ENCODE data around the gene KRTAP10-6. TPM values are rescaled to one million over a fixed set of nuclear protein-coding genes. Genes with fewer than 3 reads are reported as not detected.
A peak's percentile ranks its signal among the peaks of the same experiment; 100 is the strongest.
"Not testable (repeated sequence)": the region's sequence is repeated elsewhere in the genome, so short reads cannot be mapped to it uniquely, and the experiment has no call there.

Gene KRTAP10-6
- total RNA-seq, 4 donors from 2014 or later, result not detected

- TF ChIP-seq CTCF (IDR thresholded peaks at IDR 0.05) (no peak), EP300 (IDR thresholded peaks at IDR 0.05) (no peak), POLR2A (IDR thresholded peaks at IDR 0.05; ENCODE audit: low read depth) (no peak), POLR2AphosphoS5 (IDR thresholded peaks at IDR 0.05) (no peak)
- intact Hi-C loops (cut with DNase I), result no loop called here
- DNase-seq (ENCODE audit: extremely low spot score), result peak; percentile 80
Observed at GRCh38 chr21:44552136-44552535, 40.2 kb downstream of the KRTAP10-6 start.

GRCh38 chr21:44551340-44551961 lies 40.9 kb downstream of the KRTAP10-6 start, which contains the start of gene KRTAP10-2:
TSS of gene KRTAP10-2 (minus strand) at chr21:44551505. CDS start at chr21:44551458, 47 bp downstream.
- peaks cover 0 to 50% (median 0%) of the 10 kb centered on the region in 4 donors for H3K27me3 ChIP-seq
- 56% methylated on average over 11 of the region's 17 CpGs for WGBS
- H3K9me3 ChIP-seq, result peaks cover 0 to 11% (median 2%) of the 10 kb centered on the region in 4 donors
- TF ChIP-seq EP300 (IDR thresholded peaks at IDR 0.05), result no peak
- TF ChIP-seq CTCF (IDR thresholded peaks at IDR 0.05), result no peak
- TF ChIP-seq POLR2AphosphoS5 (IDR thresholded peaks at IDR 0.05), result no peak
- no peak for TF ChIP-seq POLR2A (IDR thresholded peaks at IDR 0.05; ENCODE audit: low read depth)
- peaks cover 0 to 10% (median 9%) of the 10 kb centered on the region in 4 donors for H3K4me1 ChIP-seq
- H3K27ac ChIP-seq (replicated peaks in 1 of 4), result no peak within 1 kb of the TSS
- H3K36me3 ChIP-seq, result no peaks in the 10 kb centered on the region
- peak; percentile 53 for DNase-seq (ENCODE audit: extremely low spot score)
- intact Hi-C loops (cut with DNase I), result no loop called here
- H3K4me3 ChIP-seq, result no peak within 1 kb of the TSS

More at GRCh38 chr21:44552136-44552535, 40.2 kb downstream of the KRTAP10-6 start:
- no peak overlapping the region for H3K4me3 ChIP-seq
- H3K9me3 ChIP-seq, result peaks cover 0 to 6% (median 0%) of the 10 kb centered on the region in 4 donors
- no peak overlapping the region for H3K27ac ChIP-seq (replicated peaks in 1 of 4)
- no peaks in the 10 kb centered on the region for H3K36me3 ChIP-seq
- WGBS, result 88% methylated on average over 6 of the region's 6 CpGs
- H3K4me1 ChIP-seq, result peaks cover 0 to 10% (median 9%) of the 10 kb centered on the region in 4 donors
- H3K27me3 ChIP-seq, result peaks cover 0 to 57% (median 0%) of the 10 kb centered on the region in 4 donors

- Histone ChIP-seq H3K4me3 (no peak overlapping the region), H3K4me1 (peaks cover 0 to 10% (median 9%) of the 10 kb centered on the region in 4 donors), H3K36me3 (no peaks in the 10 kb centered on the region), H3K9me3 (peaks cover 0 to 15% (median 4%) of the 10 kb centered on the region in 4 donors), H3K27me3 (peaks cover 0 to 43% (median 0%) of the 10 kb centered on the region in 4 donors), H3K27ac (replicated peaks in 1 of 4) (no peak overlapping the region)
- TF ChIP-seq EP300 (IDR thresholded peaks at IDR 0.05) (no peak), CTCF (IDR thresholded peaks at IDR 0.05) (no peak), POLR2AphosphoS5 (IDR thresholded peaks at IDR 0.05) (no peak)
- WGBS, result 38% methylated on average over 2 of the region's 10 CpGs
- intact Hi-C loops (cut with DNase I), result no loop called here
- peak; percentile 68 for DNase-seq (ENCODE audit: extremely low spot score)
Observed at GRCh38 chr21:44550807-44551206, 41.5 kb downstream of the KRTAP10-6 start.

GRCh38 chr21:44550285-44550684 lies 42.0 kb downstream of the KRTAP10-6 start:
- H3K27ac ChIP-seq (replicated peaks in 1 of 4); H3K4me3 ChIP-seq; H3K36me3 ChIP-seq; intact Hi-C loops (cut with DNase I): not testable (repeated sequence)
- H3K9me3 ChIP-seq, result peaks cover 0 to 15% (median 4%) of the 10 kb centered on the region in 4 donors
- peaks cover 0 to 10% (median 9%) of the 10 kb centered on the region in 4 donors for H3K4me1 ChIP-seq
- WGBS, result 90% methylated on average over 4 of the region's 17 CpGs
- peaks cover 0 to 38% (median 0%) of the 10 kb centered on the region in 4 donors for H3K27me3 ChIP-seq
- peak; percentile 45 for DNase-seq (ENCODE audit: extremely low spot score)

GRCh38 chr21:44549525-44550211 lies 42.6 kb downstream of the KRTAP10-6 start:
- H3K9me3 ChIP-seq, result peaks cover 0 to 15% (median 4%) of the 10 kb centered on the region in 4 donors
- no peak overlapping the region for H3K4me3 ChIP-seq
- intact Hi-C loops (cut with DNase I), result no loop called here
- TF ChIP-seq CTCF (IDR thresholded peaks at IDR 0.05), result no peak
- peaks cover 0 to 10% (median 9%) of the 10 kb centered on the region in 4 donors for H3K4me1 ChIP-seq
- H3K27me3 ChIP-seq, result peaks cover 0 to 36% (median 0%) of the 10 kb centered on the region in 4 donors
- no peak overlapping the region for H3K27ac ChIP-seq (replicated peaks in 1 of 4)
- DNase-seq (ENCODE audit: extremely low spot score), result peak; percentile 57
- H3K36me3 ChIP-seq, result no peaks in the 10 kb centered on the region
- 73% methylated on average over 19 of the region's 25 CpGs for WGBS

Measured in esophagus muscularis mucosa (tissue), 4 donors.